IMR-90 (cell line): ENCODE data around the gene RAPGEF1. TPM values are rescaled to one million over a fixed set of nuclear protein-coding genes. Genes with fewer than 3 reads are reported as not detected.
A peak's percentile ranks its signal among the peaks of the same experiment; 100 is the strongest.

Experiments used
- ATAC-seq: fragments of 200-7000 bp; cut with Tn5 transposase; 2 replicates; pipeline ENCODE4 v1.9.1; 2020; ENCODE audit warnings: low read depth, mild to moderate bottlenecking, moderate library complexity
- BruUV-seq: library from RNA; stranded (reverse); fragments of 400-500 nt; replicated peaks from 2 replicates; lab custom pipeline; 2021; lab: Mats Ljungman, UMichigan
- CTCF ChIA-PET: fragments of 300-600 bp; formaldehyde crosslinking; extraction: SDS; loops from one replicate; lab custom pipeline; 2021; ENCODE audit warnings: antibody characterized with exemption; lab: Yijun Ruan, JAX
- POLR2A ChIA-PET: fragments of 300-600 bp; sonication (Branson Sonifier 250); formaldehyde crosslinking; loops from one replicate; lab custom pipeline; 2022; ENCODE audit warnings: antibody characterized with exemption; ENCODE audit not compliant: unreplicated experiment; lab: Charles Lee
- DNase-seq: peaks from one replicate; pipeline ENCODE4 v3.0.0; 2013
- H2AFZ ChIP-seq: replicated peaks from 2 replicates; pipeline ENCODE3; 2013; ENCODE audit warnings: low read length, mild to moderate bottlenecking; ENCODE audit not compliant: poor library complexity
- H2AK5ac ChIP-seq: 2 replicates; pipeline ENCODE4 v1.6.1; 2013; ENCODE audit warnings: low read depth, low read length, inconsistent platforms
- H2AK9ac ChIP-seq: replicated peaks from 2 replicates; pipeline ENCODE3; 2013; ENCODE audit warnings: mild to moderate bottlenecking, low read depth, low read length, moderate library complexity; ENCODE audit not compliant: poor library complexity
- H2BK120ac ChIP-seq: 2 replicates; pipeline ENCODE4 v1.6.1; 2013; ENCODE audit warnings: low read depth, low read length, inconsistent platforms
- H2BK15ac ChIP-seq: 3 replicates; pipeline ENCODE4 v1.6.1; 2013; ENCODE audit warnings: low read depth, low read length, inconsistent platforms
- H2BK20ac ChIP-seq: 2 replicates; pipeline ENCODE4 v1.6.1; 2013; ENCODE audit warnings: low read depth, mild to moderate bottlenecking, inconsistent platforms, low read length, moderate library complexity
- H2BK5ac ChIP-seq: 2 replicates; pipeline ENCODE4 v1.6.1; 2013; ENCODE audit warnings: mild to moderate bottlenecking, low read depth, low read length, inconsistent platforms; ENCODE audit not compliant: poor library complexity, severe bottlenecking
- H3K14ac ChIP-seq: replicated peaks from 2 replicates; pipeline ENCODE4 v1.6.1; 2013; ENCODE audit warnings: low read depth, low read length, inconsistent platforms
- H3K18ac ChIP-seq: 2 replicates; pipeline ENCODE4 v1.6.1; 2013; ENCODE audit warnings: low read depth, low read length, control low read depth
- H3K23ac ChIP-seq: 2 replicates; pipeline ENCODE4 v1.6.1; 2013; ENCODE audit warnings: low read depth, low read length, inconsistent platforms
- H3K27ac ChIP-seq: 2 replicates; pipeline ENCODE4 v1.5.1; 2013; ENCODE audit warnings: mild to moderate bottlenecking, control low read depth, low read length; ENCODE audit not compliant: insufficient read depth
- H3K27me3 ChIP-seq: 2 replicates; pipeline ENCODE4 v1.6.1; 2013; ENCODE audit warnings: low read length; ENCODE audit not compliant: control insufficient read depth, insufficient read depth
- H3K36me3 ChIP-seq: 2 replicates; pipeline ENCODE4 v1.6.1; 2013; ENCODE audit warnings: low read length, mixed read lengths; ENCODE audit not compliant: control insufficient read depth, insufficient read depth
- H3K4ac ChIP-seq: 2 replicates; pipeline ENCODE4 v1.6.1; 2013; ENCODE audit warnings: low read depth, low read length, inconsistent platforms
- H3K4me1 ChIP-seq: 2 replicates; pipeline ENCODE4 v1.6.1; 2013; ENCODE audit warnings: low read length, mixed read lengths; ENCODE audit not compliant: control insufficient read depth, insufficient read depth
- H3K4me2 ChIP-seq: 2 replicates; pipeline ENCODE4 v1.6.1; 2013; ENCODE audit warnings: low read depth, mild to moderate bottlenecking, control low read depth, low read length, moderate library complexity
- H3K4me3 ChIP-seq: 2 replicates; pipeline ENCODE4 v1.5.1; 2013; ENCODE audit warnings: low read depth, mild to moderate bottlenecking, control low read depth, low read length, moderate library complexity; ENCODE audit not compliant: insufficient read depth
- H3K56ac ChIP-seq: 2 replicates; pipeline ENCODE4 v1.6.1; 2013; ENCODE audit warnings: low read length, inconsistent platforms; ENCODE audit not compliant: insufficient read depth; ENCODE audit errors: extremely low read depth
- H3K79me1 ChIP-seq, 2 experiments: 2 replicates each; pipeline ENCODE4 v1.6.1; 2013; ENCODE audit warnings: low read length in 2 of 2, inconsistent platforms in 1 of 2, low read depth in 1 of 2
- H3K9ac ChIP-seq: 2 replicates; pipeline ENCODE4 v1.6.1; 2013; ENCODE audit warnings: low read depth, low read length, control low read depth
- H3K9me1 ChIP-seq: 2 replicates; pipeline ENCODE4 v1.6.1; 2013; ENCODE audit warnings: low read length, inconsistent platforms; ENCODE audit not compliant: insufficient read depth
- H3K9me3 ChIP-seq: 2 replicates; pipeline ENCODE4 v1.6.1; 2013; ENCODE audit warnings: low read length; ENCODE audit not compliant: control insufficient read depth, insufficient read depth
- H4K20me1 ChIP-seq: 2 replicates; pipeline ENCODE4 v1.6.1; 2013; ENCODE audit warnings: low read length, inconsistent platforms; ENCODE audit not compliant: insufficient read depth
- H4K5ac ChIP-seq: 2 replicates; pipeline ENCODE4 v1.6.1; 2013; ENCODE audit warnings: mild to moderate bottlenecking, low read depth, low read length, control low read depth
- H4K8ac ChIP-seq, 2 experiments: 2 replicates each; pipeline ENCODE4 v1.6.1; 2013; ENCODE audit warnings: low read depth in 2 of 2, low read length in 2 of 2, control low read depth in 1 of 2, inconsistent platforms in 1 of 2
- H4K91ac ChIP-seq: 2 replicates; pipeline ENCODE4 v1.6.1; 2013; ENCODE audit warnings: low read depth, low read length, inconsistent platforms; ENCODE audit not compliant: insufficient read depth
- BHLHE40 ChIP-seq: fragments of 150-350 bp; IDR thresholded peaks from 2 replicates; pipeline ENCODE4 v1.6.1; 2016; ENCODE audit warnings: mild to moderate bottlenecking, low read depth, low read length
- CEBPB ChIP-seq: IDR thresholded peaks from 2 replicates; pipeline ENCODE4 v1.6.1; 2012; ENCODE audit warnings: low read depth, low read length, improper control_type of control experiment
- CHD1 ChIP-seq: IDR thresholded peaks from 2 replicates; pipeline ENCODE4 v1.6.1; 2012; ENCODE audit warnings: low read depth, low read length, improper control_type of control experiment
- CTCF ChIP-seq: conservative IDR thresholded peaks from 2 replicates; pipeline ENCODE4 v1.5.1; 2012; ENCODE audit warnings: mild to moderate bottlenecking, low read depth, low read length, improper control_type of control experiment
- FOS ChIP-seq: fragments of 150-350 bp; IDR thresholded peaks from 2 replicates; pipeline ENCODE4 v1.6.1; 2016; ENCODE audit warnings: low read depth, low read length
- MAFK ChIP-seq: IDR thresholded peaks from 2 replicates; pipeline ENCODE4 v1.6.1; 2012; ENCODE audit warnings: low read depth, low read length, improper control_type of control experiment
- MAZ ChIP-seq: IDR thresholded peaks from 2 replicates; pipeline ENCODE4 v1.6.1; 2012; ENCODE audit warnings: low read depth, mild to moderate bottlenecking, low read length, improper control_type of control experiment, moderate library complexity, borderline replicate concordance
- MXI1 ChIP-seq: IDR thresholded peaks from 2 replicates; pipeline ENCODE4 v1.6.1; 2012; ENCODE audit warnings: low read depth, mild to moderate bottlenecking, low read length, moderate library complexity, borderline replicate concordance
- NFE2L2 ChIP-seq: fragments of 150-350 bp; IDR thresholded peaks from 2 replicates; pipeline ENCODE4 v1.6.1; 2016; ENCODE audit warnings: low read depth, mild to moderate bottlenecking, low read length
- POLR2A ChIP-seq: IDR thresholded peaks from 2 replicates; pipeline ENCODE4 v1.6.1; 2012; ENCODE audit warnings: mild to moderate bottlenecking, low read depth, low read length
- RAD21 ChIP-seq: IDR thresholded peaks from 2 replicates; pipeline ENCODE4 v1.6.1; 2012; ENCODE audit warnings: low read length, improper control_type of control experiment
- RCOR1 ChIP-seq: IDR thresholded peaks from 2 replicates; pipeline ENCODE4 v1.6.1; 2012; ENCODE audit warnings: mild to moderate bottlenecking, low read length, improper control_type of control experiment; ENCODE audit not compliant: insufficient replicate concordance
- RFX5 ChIP-seq: IDR thresholded peaks from 2 replicates; pipeline ENCODE4 v1.8.0; 2012; ENCODE audit warnings: low read depth, mild to moderate bottlenecking, low read length, moderate library complexity
- SMC3 ChIP-seq: fragments of 150-350 bp; IDR thresholded peaks from 2 replicates; pipeline ENCODE4 v1.6.1; 2016; ENCODE audit warnings: low read depth, mild to moderate bottlenecking, antibody characterized with exemption, low read length, moderate library complexity
- WGBS, 2 experiments: methylation state at CpG; one replicate each; pipeline versions ENCODE4 v1.1.5 to v1.1.7; 2013; ENCODE audit warnings: missing lambda C conversion rate in 2 of 2; ENCODE audit not compliant: insufficient read length in 1 of 2; ENCODE audit errors: extremely low coverage in 2 of 2; 5-methylcytosine and 5-hydroxymethylcytosine counted together
- dilution Hi-C: fragments of 300-500 bp; cut with HindIII; formaldehyde crosslinking; loops from one replicate; pipeline ENCODE4 v1.14.3; 2018; ENCODE audit warnings: low sequenced_read_pairs; ENCODE audit not compliant: unreplicated experiment
- in situ Hi-C: fragments of 300-500 bp; cut with MboI; formaldehyde crosslinking; loops from 3 replicates; pipeline ENCODE4 v1.14.3; 2019; ENCODE audit warnings: low sequenced_read_pairs, inconsistent platforms, mixed read lengths
- intact Hi-C: fragments of 100-400 bp; cut with micrococcal nuclease; formaldehyde crosslinking; loops from 2 replicates; pipeline ENCODE4 v1.10.0; 2022
- polyA plus RNA-seq, 3 experiments: library from polyadenylated mRNA; depleted of rRNA; stranded (reverse); fragments of >200 nt; gene quantifications; 2 replicates each; pipeline ENCODE4 v1.2.3, GENCODE V29; 2012; ENCODE audit warnings: low replicate concordance in 1 of 3
- total RNA-seq: library from RNA; depleted of rRNA; stranded (reverse); fragments of >200 nt; gene quantifications from 2 replicates; pipeline ENCODE4 v1.2.3, GENCODE V29; 2012
- TF ChIP-seq, protein P1 (sequence below): fragments of 150-350 bp; IDR thresholded peaks from 2 replicates; pipeline ENCODE4 v1.6.1; 2016; ENCODE audit warnings: low read depth, mild to moderate bottlenecking, low read length, moderate library complexity, borderline replicate concordance
- TF ChIP-seq, protein P2 (sequence below): fragments of 150-350 bp; IDR thresholded peaks from 2 replicates; pipeline ENCODE4 v1.6.1; 2017; ENCODE audit warnings: mild to moderate bottlenecking, antibody characterized with exemption, low read length, low read depth

Gene RAPGEF1
- total and polyA plus RNA-seq, 2 of the 4 experiments (the other 2 are of a cell fraction) = 13.1 to 22.3 TPM

DNA sequence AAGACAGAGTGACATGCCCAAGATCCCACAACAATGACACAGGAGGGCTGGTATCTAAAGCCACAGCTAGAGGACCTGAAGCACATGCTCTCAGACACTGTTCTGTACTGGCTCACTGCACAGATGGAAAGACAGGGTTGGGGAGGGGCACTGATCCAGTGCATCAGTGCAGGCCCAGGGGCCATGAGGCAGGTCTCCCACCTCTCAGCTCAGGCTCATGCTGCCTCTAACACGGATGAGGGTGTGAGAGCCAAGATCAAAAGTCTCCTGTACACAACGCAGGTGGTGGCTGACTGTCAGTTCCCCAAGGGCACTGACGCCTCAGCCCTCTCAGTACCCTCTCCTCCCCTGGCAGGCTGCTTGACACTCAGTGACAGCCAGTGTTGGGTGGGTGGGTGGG, 10.9 kb downstream of the RAPGEF1 start:
- POLR2A ChIA-PET = no interaction called here
- no peak for ATAC-seq
- Histone ChIP-seq H3K9me3 (no peaks in the 10 kb centered on the region), H2AK5ac (peak overlapping the region; percentile 43; the same call in 1 of the 2 replicates), H3K14ac (no peak overlapping the region), H3K56ac (no peak overlapping the region), H3K9ac (no peak overlapping the region), H4K91ac (no peak overlapping the region), H3K4me3 (no peak overlapping the region), H3K9me1 (peaks cover 27% of the 10 kb centered on the region), H2BK15ac (no peak overlapping the region), H3K4me2 (no peak overlapping the region), H3K4ac (no peak overlapping the region), H3K4me1 (peaks cover 29% of the 10 kb centered on the region), H3K18ac (no peak overlapping the region), H3K36me3 (no peaks in the 10 kb centered on the region), H2AK9ac (no peak overlapping the region), H4K5ac (no peak overlapping the region), H2BK20ac (no peak overlapping the region), H3K79me1 (peaks cover 17 to 75% of the 10 kb centered on the region in 2 experiments), H3K27ac (no peak overlapping the region), H4K8ac (no peak overlapping the region), H2BK5ac (no peak overlapping the region), H3K23ac (no peak overlapping the region), H2AFZ (no peak overlapping the region), H4K20me1 (peaks cover 79% of the 10 kb centered on the region), H3K27me3 (no peaks in the 10 kb centered on the region), H2BK120ac (no peak overlapping the region)
- 20% methylated on average over 1 of the region's 3 CpGs; no CpG with 5 or more reads in 1 of the 2 experiments for WGBS, 2 experiments
- in situ Hi-C loops (no loop called here), dilution Hi-C loops (no loop called here), intact Hi-C loops (loop anchor here (2.0 kb wide), 1 partner anchor 14 kb away; no protein-coding TSS in a partner anchor)
- no peak for DNase-seq
- TF ChIP-seq RAD21 (no peak), CEBPB (no peak), MAFK (no peak), FOS (no peak), BHLHE40 (no peak), MAZ (no peak), POLR2A (no peak), RCOR1 (no peak), NFE2L2 (no peak), SMC3 (no peak), CTCF (no peak), RFX5 (no peak), CHD1 (no peak), MXI1 (no peak)
- TF ChIP-seq, protein P1, sequence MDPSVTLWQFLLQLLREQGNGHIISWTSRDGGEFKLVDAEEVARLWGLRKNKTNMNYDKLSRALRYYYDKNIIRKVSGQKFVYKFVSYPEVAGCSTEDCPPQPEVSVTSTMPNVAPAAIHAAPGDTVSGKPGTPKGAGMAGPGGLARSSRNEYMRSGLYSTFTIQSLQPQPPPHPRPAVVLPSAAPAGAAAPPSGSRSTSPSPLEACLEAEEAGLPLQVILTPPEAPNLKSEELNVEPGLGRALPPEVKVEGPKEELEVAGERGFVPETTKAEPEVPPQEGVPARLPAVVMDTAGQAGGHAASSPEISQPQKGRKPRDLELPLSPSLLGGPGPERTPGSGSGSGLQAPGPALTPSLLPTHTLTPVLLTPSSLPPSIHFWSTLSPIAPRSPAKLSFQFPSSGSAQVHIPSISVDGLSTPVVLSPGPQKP = no peak
- TF ChIP-seq, protein P2, sequence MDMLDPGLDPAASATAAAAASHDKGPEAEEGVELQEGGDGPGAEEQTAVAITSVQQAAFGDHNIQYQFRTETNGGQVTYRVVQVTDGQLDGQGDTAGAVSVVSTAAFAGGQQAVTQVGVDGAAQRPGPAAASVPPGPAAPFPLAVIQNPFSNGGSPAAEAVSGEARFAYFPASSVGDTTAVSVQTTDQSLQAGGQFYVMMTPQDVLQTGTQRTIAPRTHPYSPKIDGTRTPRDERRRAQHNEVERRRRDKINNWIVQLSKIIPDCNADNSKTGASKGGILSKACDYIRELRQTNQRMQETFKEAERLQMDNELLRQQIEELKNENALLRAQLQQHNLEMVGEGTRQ = no peak
- CTCF ChIA-PET = no interaction called here
- no TSS peak for BruUV-seq
